Mesothelial cell of epicardium (in vitro differentiated cells): ENCODE data around the gene CENPP. TPM values are rescaled to one million over a fixed set of nuclear protein-coding genes. Genes with fewer than 3 reads are reported as not detected.
"Not testable (repeated sequence)": the region's sequence is repeated elsewhere in the genome, so short reads cannot be mapped to it uniquely, and the experiment has no call there.

Experiments
- DNase-seq, 2 experiments: peaks; one replicate each; pipeline ENCODE4 v3.0.0; 2021; ENCODE audit warnings: low spot score in 2 of 2; ENCODE audit not compliant: unreplicated experiment in 2 of 2
- H3K27ac Mint-ChIP-seq: 2 replicates; pipeline ENCODE4 v1.8.0; 2021; ENCODE audit warnings: mixed read lengths
- H3K27me3 Mint-ChIP-seq: 2 replicates; pipeline ENCODE4 v1.8.0; 2021; ENCODE audit warnings: low read depth, mixed read lengths
- H3K36me3 Mint-ChIP-seq: 2 replicates; pipeline ENCODE4 v1.8.0; 2021; ENCODE audit warnings: mixed read lengths
- H3K4me1 Mint-ChIP-seq: 2 replicates; pipeline ENCODE4 v1.8.0; 2021; ENCODE audit warnings: mixed read lengths
- H3K4me3 Mint-ChIP-seq: 2 replicates; pipeline ENCODE4 v1.8.0; 2021; ENCODE audit warnings: mild to moderate bottlenecking, moderate library complexity, mixed read lengths
- H3K9me3 Mint-ChIP-seq: 2 replicates; pipeline ENCODE4 v1.8.0; 2021; ENCODE audit warnings: mixed read lengths
- total RNA-seq: library from RNA; stranded (reverse); gene quantifications from 3 replicates; pipeline ENCODE4 v1.2.1, GENCODE V29; 2021
- TF ChIP-seq, protein P1 (sequence below): fragments of 200-600 bp; sonication (generic); IDR thresholded peaks from one replicate; pipeline ENCODE4 v1.5.0; 2021; ENCODE audit warnings: antibody characterized with exemption; ENCODE audit not compliant: unreplicated experiment

CENPP gene
- total RNA-seq, 1 donor from 2014 or later, result 7.8 TPM

DNA sequence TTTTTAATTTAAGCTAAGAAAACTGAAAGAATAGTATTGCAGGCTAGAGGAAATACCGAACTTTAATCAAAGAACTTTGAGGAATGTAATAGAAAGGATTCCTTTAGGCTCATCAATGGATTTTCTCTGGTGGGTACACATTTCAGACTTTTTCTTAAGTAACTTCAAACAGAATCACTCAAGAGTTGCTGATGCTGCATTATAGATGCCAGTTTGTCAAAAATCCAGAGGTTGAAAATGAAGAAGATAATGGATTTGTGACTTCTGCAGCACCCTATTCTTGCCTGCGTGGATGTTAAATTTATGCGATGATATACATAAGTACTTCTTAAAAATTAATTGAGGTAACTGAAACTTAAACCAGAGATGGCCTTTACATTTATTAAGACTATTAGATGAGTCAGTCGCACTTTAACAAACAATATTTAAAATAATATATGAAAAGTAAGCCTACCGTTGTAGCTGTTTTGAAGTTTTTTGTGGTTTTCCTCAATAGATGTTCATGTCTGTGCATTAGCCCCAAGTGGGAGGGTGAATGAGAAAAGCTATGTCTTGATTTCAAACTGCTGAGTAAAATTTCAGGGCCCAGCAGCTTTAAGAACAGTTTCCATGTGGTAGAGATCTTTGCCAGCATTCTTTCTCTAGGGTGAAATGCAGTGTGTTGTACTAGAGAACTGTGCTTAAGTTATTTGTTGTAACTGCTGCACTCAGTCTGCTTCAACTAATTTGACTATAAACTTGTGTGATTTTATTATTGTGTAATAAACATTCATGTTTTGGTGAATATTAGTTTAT is 78.5 kb downstream of the CENPP start, which contains the start of gene OGN:
Gene OGN (minus strand): TSS at position 537 of the 795 bp plus-strand sequence. CDS start 1,171 bp downstream, outside the sequence.
- no peaks in the 10 kb centered on the region for H3K27me3 Mint-ChIP-seq
- H3K4me1 Mint-ChIP-seq, result peaks cover 27% of the 10 kb centered on the region
- no peaks in the 10 kb centered on the region for H3K36me3 Mint-ChIP-seq
- no peaks in the 10 kb centered on the region for H3K9me3 Mint-ChIP-seq
- H3K4me3 Mint-ChIP-seq, result no peak within 1 kb of the TSS
- TF ChIP-seq, protein P1, sequence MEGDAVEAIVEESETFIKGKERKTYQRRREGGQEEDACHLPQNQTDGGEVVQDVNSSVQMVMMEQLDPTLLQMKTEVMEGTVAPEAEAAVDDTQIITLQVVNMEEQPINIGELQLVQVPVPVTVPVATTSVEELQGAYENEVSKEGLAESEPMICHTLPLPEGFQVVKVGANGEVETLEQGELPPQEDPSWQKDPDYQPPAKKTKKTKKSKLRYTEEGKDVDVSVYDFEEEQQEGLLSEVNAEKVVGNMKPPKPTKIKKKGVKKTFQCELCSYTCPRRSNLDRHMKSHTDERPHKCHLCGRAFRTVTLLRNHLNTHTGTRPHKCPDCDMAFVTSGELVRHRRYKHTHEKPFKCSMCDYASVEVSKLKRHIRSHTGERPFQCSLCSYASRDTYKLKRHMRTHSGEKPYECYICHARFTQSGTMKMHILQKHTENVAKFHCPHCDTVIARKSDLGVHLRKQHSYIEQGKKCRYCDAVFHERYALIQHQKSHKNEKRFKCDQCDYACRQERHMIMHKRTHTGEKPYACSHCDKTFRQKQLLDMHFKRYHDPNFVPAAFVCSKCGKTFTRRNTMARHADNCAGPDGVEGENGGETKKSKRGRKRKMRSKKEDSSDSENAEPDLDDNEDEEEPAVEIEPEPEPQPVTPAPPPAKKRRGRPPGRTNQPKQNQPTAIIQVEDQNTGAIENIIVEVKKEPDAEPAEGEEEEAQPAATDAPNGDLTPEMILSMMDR, result no peak
- peak within 1 kb of the TSS; percentile 66 for H3K27ac Mint-ChIP-seq
- DNase-seq, result no peak

DNA sequence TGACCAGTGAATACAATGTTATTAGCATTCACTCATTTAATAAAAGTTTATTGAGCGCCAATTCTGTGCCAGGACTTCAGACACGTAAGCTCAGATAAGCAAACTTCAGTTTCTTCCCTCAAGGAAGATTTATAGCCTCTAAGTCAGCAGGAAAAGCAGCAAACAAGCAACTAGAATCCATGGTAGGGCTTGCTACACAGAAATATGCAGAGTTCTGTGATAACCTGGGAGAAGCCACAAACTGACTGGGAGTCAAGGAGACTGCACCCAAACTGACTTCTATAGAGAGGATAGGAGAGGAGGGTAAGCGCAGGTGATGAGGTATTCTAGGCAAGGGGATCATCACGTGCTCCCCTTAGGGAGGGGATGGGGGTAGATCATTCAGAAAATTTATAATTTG is 80.1 kb downstream of the CENPP start:
- Mint-ChIP-seq H3K9me3 (no peaks in the 10 kb centered on the region), H3K4me3 (no peak overlapping the region), H3K27ac (peak overlapping the region; percentile 5), H3K4me1 (peaks cover 34% of the 10 kb centered on the region), H3K36me3 (no peaks in the 10 kb centered on the region), H3K27me3 (no peaks in the 10 kb centered on the region)
- no peak for DNase-seq
- TF ChIP-seq, protein P1, result no peak

DNA sequence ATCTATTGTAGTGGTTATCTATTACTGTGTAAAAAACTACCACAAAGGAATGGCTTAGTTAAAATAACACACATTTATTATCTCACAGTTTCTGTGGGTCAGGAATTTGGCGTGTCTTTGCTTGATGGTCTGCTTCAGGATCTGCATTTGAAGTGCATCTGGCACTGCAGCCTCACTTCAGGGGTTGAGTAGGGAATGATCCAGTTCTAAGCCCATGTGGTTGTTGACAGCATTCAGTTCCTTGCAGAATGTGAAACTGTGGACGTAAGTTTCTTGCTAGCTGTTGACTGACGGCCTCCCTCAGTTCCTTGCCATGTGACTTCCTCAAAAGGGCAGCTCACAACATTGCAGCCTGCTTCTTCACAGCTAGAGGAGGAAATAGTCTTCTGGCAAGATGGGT is 80.7 kb downstream of the CENPP start:
- no peaks in the 10 kb centered on the region for H3K9me3 Mint-ChIP-seq
- peaks cover 34% of the 10 kb centered on the region for H3K4me1 Mint-ChIP-seq
- H3K27ac Mint-ChIP-seq, result no peak overlapping the region
- no peaks in the 10 kb centered on the region for H3K36me3 Mint-ChIP-seq
- DNase-seq, result no peak
- no peak overlapping the region for H3K4me3 Mint-ChIP-seq
- H3K27me3 Mint-ChIP-seq, result no peaks in the 10 kb centered on the region
- TF ChIP-seq, protein P1, result no peak

DNA sequence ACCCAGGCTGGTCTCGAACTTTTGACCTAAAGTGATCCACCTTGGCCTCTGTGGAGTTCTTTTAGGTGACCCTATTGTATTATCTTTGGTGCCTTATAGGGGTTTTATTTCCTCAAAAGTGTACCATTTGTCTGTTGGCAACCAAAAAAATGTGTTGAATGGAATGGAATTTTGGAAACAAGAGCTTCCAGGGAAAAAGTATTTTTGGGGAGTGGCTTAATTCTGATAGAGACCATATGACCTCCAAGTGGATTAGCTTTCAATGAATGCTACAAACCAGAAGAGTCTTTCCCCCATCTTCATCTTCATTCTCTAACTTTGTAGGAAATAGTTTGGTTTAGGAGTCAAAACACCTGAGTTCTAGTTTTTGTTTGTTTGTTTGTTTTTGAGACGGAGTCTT is 82.1 kb downstream of the CENPP start:
- Mint-ChIP-seq H3K27ac (no peak overlapping the region), H3K9me3 (peaks cover 5% of the 10 kb centered on the region), H3K4me3 (no peak overlapping the region), H3K4me1 (peaks cover 34% of the 10 kb centered on the region), H3K36me3 (no peaks in the 10 kb centered on the region), H3K27me3 (no peaks in the 10 kb centered on the region)
- TF ChIP-seq, protein P1, result no peak
- DNase-seq, result no peak

DNA sequence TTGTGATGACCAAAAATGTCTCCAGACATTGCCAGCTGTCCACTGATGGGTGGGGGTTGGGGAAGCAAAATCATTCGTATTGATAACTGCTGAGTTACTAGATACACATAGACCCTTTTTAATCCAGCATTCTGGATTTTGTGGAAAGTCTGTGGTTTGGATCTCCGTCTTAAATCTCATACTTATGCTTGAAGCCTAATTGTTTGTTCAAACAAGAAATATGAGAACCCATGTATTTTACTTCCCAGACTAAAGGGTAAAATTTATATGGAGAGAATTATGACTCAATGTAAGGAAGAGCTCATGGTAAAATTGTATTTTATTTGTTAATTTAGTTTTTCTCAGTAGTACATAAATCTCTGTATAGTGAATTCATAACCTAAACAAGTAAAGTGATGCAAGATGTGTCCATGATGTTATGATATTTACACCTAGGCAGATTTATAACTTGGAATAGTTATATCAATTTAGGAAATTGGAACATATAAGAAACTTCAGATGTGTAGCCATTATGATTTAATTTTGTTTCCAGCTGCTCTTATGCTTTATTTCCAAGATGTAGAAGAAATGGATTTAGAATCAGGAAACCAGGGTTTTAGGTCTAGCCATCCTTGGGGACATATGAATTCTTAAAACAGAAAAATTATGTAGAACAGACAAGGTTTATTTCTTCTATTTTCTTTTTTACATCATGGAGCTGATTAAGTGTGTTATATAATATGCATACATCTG is 83.2 kb downstream of the CENPP start:
- Mint-ChIP-seq H3K4me3 (no peak overlapping the region), H3K27ac (no peak overlapping the region), H3K4me1 (peaks cover 33% of the 10 kb centered on the region), H3K27me3 (no peaks in the 10 kb centered on the region), H3K36me3 (no peaks in the 10 kb centered on the region), H3K9me3 (peaks cover 5% of the 10 kb centered on the region)
- TF ChIP-seq, protein P1, result no peak
- no peak for DNase-seq

DNA sequence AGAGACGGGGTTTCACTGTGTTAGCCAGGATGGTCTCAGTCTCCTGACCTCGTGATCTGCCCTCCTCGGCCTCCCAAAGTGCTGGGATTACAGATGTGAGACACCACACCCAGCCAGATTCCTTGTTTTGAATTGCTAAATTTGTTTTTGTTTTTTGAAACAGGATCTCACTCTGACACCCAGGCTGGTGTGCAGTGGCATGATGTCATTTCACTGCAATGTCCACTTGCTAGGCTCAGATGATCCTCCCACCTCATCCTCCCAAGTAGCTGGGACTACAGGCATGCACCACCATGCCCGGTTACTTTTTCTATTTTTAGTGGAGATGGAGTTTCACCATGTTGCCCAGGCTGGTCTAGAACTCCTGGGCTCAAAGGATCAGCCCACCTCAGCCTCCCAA is 85.4 kb downstream of the CENPP start:
- H3K4me3 Mint-ChIP-seq, result not testable (repeated sequence)

More for the DNA sequence above, 85.4 kb downstream of the CENPP start:
- H3K9me3 Mint-ChIP-seq, DNase-seq, H3K36me3 Mint-ChIP-seq, H3K27me3 Mint-ChIP-seq: not testable (repeated sequence)
- H3K27ac Mint-ChIP-seq, result peak overlapping the region; percentile 47
- peaks cover 24% of the 10 kb centered on the region for H3K4me1 Mint-ChIP-seq
